CD4-positive, alpha-beta T cell treated with Interleukin-1 beta for 1 hour (primary cell): Measurements from ENCODE around the gene HSPB9.
"Not testable (repeated sequence)": the region's sequence is repeated elsewhere in the genome, so short reads cannot be mapped to it uniquely, and the experiment has no call there.

Experiments
- DNase-seq, 2 donors: peaks; one replicate each; pipeline ENCODE4 v3.0.0-alpha.2; 2020 to 2022

HSPB9 gene

DNA sequence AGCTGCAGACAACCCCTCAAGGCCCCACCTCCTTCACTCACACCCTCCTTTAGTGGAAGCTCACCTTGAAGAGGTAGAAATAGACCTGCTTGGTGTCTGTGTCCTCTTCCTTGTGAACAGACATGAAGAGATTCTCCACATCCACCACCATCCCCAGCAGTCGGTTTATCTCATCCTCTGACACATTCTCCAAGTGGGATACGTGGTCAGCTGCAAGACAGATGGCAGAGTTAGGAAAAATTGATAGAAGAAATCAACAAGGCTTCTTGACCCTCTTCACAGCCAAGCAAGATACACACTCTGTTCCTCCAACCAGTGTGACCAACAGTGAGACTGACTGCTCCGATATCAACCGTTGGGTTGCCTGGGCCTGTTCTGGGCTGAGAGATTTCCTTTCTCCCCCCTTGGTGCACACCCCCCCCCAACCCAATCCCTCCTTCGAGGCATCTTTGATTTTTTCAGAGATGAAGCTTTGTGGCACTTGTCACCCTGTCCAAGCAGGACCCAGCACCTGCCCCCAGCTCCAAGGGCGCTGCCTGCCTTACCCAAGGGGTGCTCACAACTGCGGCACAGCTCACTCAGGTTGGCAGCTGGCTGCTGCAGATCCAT, 2.3 kb upstream of the HSPB9 start:
- no peak for DNase-seq

DNA sequence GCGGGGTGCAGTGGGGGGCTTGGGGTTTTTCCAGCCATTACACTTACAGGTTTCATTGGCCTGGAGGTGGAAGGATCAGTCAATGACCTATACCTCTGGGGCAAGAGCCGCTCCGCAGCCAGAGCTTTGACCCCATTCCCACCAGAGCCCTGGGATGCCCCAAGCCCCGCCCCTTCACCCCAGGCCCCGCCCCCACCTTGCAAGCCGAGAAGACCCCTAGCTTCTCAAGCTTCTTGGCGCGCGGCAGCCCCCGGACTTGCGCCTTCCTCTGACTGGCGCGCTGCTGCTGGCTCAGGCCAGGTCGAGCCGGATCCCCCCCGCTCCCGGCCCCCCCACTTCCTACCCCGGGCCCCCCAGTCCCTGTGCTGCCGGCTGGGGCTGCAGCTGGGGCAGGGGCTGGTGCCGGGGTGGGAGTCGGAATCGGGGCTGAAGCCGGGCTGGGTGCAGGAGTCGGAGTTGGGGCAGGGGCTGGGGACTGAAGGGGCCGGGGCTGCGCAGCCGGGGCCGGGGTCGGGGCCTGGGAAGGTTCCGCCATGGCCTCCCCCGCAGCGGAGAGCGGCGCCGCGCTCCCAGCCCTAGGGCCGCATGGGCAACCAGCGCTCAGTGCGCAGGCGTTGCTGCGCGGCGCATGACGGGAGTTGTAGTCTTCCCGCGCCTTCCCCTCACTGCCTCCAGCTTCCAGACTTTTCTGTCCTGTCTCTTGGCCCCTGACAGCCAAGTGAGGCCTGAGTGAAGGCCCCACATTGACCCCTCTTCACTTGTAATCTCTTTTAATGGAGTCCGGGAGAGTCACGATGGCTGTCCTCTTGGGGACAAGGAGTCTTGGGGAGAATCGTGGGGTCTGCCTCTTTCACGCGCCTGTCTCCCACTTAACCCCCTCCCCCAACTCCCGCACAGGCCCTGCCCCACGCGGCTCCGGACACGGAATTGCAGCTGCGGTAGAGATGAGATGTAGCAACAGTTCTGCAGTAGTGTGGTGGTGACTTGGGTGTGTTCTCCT, 1.5 kb upstream of the HSPB9 start, which contains the start of gene KAT2A:
KAT2A (minus strand) TSS at position 598 of the 1,000 bp plus-strand sequence; CDS start at position 535, 63 bp downstream.
- DNase-seq = peak; percentile 76 to 78

DNA sequence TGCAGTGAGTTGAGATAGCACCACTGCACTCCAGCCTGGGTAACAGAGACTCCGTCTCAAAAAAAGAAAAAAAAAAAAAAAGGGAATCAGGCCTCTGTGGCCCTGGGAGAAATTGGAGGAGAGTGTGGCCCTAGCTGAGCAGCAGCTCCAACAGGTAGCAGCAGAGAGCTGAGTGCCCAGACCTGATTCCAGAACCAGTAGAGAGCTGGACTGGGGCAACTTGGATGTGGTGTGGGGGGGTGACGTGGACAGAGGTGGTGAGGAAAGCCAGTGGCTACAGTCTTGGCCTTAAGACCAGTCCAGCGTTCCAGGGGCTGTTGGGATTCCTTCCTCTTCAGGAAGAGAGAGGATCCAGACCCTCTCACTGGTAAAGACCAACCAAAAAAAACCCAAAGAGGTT, 1.7 kb downstream of the HSPB9 start:
- no peak for DNase-seq

DNA sequence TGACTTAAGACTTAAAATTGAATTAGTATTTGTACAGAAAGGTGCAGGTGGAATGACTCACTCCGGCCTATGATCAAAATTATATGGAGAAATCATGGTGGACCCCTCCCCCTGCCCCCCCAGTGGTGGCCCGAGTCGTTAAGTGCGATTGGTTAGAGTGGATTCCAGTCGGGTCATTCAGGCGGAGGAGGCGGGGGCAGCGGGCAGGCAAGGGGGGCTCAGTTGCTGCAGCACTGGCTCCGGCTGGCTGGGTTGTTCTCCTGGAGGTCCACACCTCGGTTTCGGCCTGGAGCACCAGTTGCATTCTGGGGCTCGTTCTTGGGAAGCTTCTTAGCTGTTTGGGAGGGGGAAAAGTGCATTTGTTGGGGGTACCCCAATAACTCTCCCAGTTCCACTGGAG, 3.0 kb downstream of the HSPB9 start:
- DNase-seq = no peak

DNA sequence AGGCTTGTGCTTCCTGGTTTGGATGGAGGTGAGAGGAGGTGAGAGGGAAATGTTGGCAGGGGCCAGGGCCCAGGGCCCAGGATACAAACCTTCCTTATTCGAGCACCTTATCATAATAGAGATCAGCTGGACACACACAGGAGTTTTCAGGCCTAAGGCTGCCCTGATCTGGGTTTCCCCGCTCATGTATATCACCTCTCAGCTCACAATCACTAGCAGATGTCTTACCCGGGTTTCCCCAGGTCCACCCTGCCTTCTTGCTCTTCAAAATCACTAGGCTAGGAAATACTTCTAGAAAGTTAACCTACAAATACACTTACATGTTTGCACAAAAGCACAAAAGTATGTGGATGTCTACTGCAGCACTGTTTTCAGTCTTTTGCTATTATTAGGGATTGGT, 4.2 kb downstream of the HSPB9 start:
- DNase-seq = no peak

DNA sequence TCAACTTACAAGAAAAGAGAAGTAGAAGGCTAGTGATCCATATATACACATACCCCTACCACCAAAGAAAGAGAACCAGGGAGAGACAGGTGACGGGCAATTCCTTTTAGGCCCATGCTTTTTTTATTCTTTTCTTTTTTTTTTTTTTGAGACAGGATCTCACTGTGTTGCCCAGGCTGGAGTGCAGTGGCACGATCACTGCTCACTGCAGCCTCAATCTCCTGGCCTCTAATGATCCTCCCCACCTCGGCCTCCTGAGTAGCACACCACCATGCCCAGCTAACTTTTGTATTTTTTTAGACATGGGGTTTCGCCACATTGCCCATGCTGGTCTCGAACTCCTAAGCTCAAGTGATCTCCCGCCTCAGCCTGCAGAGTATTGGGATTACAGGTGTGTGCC, 4.8 kb downstream of the HSPB9 start:
- DNase-seq = no peak

DNA sequence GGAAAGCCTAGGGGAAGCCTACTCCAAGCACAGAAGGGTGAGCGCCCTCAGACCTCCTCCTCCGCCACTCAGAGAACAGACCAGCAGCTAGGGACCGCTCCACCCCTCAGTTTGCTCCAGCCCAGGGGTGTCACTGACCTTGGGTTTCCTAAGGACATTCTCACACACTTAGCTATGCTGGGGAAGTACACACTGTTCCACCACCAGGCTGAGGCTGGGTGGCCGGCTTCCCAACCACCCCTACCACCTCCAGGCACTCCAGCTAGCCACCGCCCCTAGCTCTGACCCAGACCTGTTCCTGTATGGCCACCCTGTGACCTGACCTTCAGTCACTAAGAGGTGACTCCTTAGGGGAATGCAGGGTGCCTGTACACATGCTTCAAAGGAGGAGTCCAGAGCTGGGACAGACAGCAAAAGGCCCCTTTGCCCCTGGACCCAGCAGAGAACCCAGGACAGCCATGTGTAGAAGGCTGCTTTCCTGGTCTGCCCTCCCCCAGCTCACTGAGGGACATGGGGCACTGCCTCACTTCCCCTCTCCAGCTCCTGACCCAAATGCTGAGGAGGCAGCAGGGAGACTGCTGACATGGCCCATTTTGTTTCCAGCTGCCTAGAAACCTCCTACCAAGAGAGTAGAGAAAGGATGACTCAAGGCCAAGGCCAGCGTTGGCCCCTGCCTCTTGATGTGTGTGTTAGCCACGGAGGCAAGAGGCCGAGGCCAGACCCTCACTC, 6.7 kb downstream of the HSPB9 start:
- no peak for DNase-seq

DNA sequence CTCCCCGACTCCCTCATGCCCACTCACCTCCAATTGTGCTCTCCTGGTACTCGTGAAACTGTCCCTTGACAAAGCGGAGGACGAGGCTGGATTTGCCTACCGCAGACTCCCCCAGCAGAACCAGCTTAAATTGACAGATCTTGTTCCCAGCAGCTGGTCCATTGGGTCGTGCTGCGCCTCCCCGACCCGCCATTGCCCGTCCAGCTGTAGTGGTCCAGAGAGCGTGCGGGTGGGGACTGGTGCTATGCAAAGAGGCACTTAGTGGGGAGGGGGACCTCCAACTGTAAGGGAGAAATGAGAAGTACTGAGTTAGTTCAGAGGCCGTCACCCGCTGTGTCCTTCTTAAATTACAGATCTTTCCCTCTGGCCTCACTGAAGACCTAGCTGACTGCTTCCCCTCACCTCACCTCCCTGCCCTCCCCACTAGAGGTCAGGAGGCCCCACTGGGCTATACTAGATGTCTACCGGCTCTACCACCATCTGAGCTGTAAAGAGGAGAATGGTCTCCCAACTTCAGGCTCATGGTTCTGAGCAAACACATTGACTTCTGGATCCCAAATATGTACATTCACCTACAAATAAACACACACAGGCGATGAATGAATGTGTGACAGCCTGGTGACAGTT, 7.8 kb downstream of the HSPB9 start:
- no peak for DNase-seq

DNA sequence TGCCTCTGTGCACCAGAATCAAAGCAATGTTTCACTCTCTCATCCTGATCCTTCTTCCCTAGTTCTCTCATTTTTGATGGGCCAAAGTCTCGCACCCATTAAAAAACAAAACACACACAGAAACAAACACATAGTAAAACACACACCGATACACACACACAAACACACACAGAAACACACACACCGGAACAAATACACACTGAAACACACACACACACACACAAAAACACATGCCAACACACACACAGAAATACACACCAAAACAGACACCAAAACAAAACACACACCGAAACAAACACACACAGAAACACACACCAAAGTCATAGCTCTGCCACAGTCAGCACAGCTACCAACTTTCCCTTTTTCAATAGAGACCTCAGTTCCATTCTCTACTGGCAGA, 8.6 kb downstream of the HSPB9 start:
- DNase-seq = no peak

DNA sequence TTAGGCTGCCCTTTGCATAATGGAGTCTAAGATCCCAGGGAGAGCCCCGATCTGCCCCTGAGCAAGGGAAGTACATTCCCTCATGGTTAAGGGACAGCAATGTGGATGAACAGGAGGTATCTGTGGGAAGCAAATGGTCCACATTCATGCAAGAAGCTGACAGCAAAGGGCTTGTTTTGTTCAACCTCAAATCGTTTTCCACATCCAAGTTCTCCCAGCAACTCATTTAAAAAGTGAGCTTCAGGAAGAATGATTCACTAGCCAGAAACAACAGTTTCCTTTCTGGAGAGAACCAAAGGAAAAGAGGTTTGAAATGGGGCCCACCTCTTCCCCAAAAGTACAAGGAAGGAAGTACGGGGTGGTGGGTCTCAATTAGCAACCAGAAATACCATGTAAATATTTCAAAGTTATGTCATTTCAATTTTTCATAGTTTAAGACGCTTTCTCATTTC, 9.4 kb downstream of the HSPB9 start:
- no peak for DNase-seq

DNA sequence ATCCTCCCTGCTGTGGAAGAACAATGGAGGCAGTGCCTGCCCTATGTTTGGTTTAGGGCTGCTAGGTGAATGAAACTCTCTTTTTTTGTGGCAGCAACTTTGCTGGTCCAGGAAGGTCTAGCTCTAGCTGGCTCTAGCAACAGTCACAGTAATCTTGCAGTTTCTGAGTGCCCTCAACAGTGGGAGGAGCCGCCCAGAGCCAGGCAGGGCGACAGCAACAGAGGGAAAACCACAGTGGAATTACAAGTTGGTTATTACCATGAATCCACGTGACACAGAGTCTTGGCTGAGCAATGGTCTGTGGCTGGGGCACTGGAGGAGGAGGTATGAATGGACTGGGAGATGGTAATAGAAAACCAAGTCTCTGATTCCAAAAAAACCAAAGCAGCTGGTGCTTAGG, 10.3 kb downstream of the HSPB9 start:
- peak in 1 of 2 donors; percentile 26 for DNase-seq

DNA sequence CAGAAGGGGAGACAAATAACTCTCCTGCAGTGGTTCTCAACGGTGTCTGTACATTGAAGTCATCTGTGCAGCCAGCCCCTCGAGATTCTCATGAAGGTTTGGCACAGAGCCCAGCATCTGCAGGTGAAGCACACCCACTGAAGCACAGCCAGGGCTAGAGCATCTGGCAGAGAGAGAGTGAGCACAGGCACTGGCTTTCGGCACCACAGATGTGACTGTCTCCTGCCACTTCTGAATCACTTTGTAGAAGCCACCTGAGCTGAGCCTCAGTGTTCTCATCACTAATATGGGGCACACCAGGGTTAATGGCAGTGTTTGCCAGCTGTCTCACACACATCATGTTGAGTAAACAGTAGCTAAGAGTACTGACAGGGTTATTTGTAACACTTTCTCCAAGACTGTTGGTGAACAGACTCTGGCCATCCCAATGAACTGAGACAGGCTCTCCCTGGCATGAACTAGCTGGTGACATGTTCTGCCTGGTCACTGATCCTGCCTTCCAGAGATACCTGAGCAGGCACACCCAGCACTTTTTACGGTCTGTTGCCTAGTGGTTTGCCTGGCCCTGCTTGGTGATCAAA, 10.9 kb downstream of the HSPB9 start:
- DNase-seq = peak; percentile 18 to 64

DNA sequence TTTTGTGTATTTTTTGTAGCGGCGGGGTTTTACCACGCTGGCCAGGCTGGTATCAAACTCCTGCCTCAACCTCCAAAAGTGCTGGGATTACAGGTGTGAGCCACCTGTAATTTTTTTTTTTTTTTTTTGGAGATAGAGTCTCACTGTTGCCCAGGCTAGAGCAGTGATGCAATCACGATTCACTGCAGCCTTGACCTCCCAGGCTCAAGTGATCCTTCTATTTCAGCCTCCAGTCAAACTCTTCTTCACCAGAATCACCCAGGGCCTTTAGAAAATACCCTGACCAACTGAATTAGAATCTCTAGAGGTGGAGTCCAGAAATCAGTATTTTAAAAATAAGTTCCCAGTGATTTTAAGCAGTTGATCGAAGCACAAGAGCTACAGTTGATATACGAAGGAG, 12.5 kb downstream of the HSPB9 start:
- no peak for DNase-seq

DNA sequence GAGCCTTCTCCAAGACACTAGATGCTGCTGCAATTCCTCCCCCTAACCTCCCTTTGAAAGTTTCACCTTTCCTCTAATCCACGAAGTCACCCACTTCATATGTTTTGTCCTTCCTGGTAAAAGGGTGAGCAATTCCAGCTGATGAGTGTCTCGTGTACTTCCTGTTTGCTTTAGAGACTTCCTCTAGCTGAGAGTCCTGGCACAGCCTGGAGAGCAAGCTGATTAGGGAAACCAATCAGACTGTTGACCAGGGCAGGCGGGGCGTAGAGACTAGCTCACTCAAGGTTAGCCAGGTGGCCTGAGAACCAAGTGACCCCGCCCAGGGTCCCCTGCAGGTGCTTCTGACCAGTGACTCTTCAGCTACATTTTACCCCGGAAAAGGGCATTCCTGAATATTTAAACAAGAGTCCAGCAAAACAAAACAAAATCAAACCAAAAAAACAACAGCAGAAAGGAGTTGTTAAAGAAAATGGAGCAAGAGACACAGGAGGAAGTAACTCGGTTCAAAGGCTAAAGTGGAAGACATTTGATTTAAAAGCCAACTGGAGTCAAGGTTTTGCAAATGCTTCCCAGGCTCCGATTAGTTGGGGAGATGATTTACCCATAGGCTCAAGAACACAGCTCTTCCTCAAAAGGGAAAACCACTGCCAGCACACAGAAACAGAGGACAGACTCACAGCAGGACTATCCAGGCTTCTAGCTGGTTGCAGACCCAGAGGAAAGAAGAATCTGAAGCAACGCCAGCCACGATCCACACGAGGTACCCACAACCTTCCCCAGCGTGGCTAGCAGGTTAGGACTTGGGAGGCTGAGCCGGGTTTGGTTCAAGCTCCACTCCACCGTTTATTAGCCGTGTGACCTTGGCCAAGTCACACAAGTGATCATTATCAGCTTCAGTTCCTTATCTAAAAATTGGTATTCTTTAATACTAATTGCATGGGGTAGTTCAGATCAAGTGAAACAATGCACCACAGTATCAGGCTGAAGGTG, 13.4 kb downstream of the HSPB9 start:
- peak in 1 of 2 donors; percentile 34 for DNase-seq

DNA sequence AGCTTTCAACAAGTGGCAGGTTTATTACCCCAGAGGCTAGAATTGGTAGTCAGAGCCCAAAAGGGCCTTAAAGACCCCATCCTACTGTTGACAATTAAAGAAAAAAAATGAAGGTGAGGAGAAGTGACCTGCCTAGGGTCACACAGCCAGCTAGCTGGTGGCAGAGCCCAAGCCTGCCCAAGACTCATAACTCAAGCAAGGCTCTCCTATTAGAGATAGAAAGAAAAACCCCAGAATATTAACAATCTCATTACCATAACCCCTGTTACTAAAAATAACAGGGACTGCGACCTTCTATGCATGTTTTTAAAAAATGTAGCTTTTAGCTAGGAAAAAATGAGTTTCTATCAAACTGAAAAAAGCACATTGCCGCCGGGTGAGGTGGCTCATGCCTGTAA, 14.0 kb downstream of the HSPB9 start:
- DNase-seq = no peak

DNA sequence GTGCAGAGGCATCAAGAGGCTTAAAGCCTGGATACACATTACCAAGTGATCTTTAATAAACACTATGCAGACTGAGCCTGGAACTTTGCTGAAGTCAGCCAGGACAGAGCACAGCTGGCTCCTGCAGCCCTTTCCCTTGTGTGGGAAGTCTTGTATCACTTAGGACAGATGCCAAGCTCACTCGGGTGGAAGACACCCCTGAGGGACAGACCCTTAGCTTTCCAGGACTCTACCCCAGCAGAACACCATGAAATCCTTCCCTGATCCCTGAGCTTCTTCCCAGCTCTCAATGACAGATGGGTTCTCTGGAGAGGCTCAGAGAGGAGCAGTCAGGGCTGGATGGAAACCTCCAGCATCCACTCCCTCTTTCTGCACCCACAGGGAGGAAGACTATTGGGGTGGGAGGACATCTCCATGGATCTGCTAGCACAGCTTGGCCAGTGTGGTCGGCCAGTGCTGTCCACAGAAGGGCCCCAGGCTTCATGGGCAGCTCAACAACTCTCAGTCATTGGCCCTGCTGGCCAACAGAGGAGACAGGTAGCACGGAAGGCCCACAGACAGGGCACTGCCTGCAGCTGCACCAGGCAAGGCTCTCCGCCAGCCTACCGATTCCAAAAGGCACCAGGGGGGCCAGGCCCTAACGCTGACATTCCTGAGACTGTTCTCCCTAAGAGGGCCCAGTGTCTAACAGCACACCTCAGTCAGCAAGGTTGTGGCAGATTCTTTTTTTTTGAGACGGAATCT, 16.3 kb downstream of the HSPB9 start:
- no peak for DNase-seq

DNA sequence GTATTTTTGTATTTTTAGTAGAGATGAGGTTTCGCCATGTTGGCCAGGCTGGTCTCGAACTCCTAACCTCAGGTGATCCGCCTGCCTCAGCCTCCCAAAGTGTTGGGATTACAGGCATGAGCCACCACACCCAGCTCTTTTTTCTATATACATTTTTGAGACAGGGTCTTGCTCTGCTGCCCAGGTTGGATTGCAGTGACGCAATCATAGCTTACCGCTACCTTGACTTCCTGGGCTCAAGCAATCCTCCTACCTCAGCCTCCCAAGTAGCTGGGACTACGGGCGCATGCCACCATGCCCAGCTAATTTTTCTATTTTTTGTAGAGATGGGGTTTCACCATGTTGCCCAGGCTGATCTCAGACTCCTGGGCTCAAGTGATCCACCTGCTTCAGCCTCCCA, 18.1 kb downstream of the HSPB9 start:
- DNase-seq = not testable (repeated sequence)

DNA sequence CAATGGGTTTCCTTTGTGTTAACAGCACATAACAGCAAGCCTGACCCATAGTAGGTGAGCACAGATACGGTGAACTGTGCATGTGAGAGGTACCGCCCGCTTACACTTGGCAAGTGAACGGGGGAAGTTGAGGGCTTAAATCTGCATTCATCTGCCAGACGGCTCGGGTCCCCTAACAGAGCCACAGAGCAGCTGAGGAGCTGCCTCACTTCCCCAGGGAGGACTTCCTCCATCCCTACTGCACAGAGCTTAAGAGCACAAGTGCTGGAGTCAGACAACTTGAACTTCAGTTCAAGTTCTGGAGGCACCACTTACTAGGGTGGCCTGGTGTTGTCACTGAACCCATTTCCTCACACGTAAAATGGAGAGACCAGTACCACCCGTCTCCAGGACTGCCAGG, 18.8 kb downstream of the HSPB9 start:
- DNase-seq = no peak

DNA sequence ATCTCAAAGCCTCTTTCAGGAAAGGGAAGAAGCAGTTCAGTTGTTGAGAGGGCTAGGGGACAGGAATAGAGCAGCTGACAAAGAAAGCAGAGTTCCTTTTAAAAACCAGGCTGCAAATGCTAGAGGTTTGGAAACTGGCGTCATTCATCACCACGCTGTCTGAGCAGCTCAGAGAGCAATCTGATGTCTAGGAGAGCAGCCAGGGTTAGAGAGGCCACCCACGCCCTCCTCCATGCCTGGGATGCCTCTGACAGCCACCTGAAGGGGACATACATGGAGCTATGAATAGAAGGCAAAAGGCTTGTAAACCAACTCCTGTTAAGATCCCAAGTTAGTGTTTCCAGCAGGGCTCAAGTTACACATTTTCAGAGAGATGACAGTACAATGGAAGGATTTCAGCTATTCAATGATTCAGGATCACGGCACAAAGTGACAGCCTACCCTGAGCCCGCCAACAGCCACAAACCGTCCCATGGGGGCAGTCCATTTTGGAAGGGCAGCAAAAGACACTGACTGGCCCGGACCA, 19.8 kb downstream of the HSPB9 start:
- DNase-seq = no peak

DNA sequence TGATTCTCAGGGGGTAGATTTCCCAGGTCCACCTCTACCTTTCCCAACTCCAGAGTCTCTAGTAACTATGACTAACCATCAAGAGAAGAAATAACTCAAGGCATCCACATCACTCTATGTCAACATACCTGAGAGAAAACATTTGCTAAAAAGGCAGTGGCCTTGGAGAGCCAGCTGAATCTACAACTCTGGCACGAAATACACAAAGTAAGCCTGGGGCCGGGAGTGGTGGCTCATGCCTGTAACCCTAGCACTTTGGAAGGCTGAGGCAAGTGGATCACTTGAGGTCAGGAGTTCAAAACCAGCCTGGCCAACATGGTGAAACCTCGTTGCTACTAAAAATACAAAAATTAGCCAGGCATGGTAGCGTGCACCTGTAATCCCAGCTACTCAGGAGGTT, 20.5 kb downstream of the HSPB9 start:
- DNase-seq = not testable (repeated sequence)
